Esophagus muscularis mucosa (tissue), 2 donors: Measurements from ENCODE around the gene FAM229A.

Experiments
- EP300 ChIP-seq: sonication (generic); formaldehyde crosslinking; IDR thresholded peaks from one replicate; pipeline ENCODE4 v1.6.1; 2017; ENCODE audit warnings: antibody characterized with exemption
- POLR2A ChIP-seq: fragments of 450-650 bp; IDR thresholded peaks from one replicate; pipeline ENCODE4 v1.6.1; 2017; ENCODE audit warnings: antibody characterized with exemption, moderate library complexity, mild to moderate bottlenecking, low read depth

GRCh38 chr1:32390904-32391870 is 28.9 kb upstream of the FAM229A start:
- no peak for TF ChIP-seq EP300
- no peak for TF ChIP-seq POLR2A
